IPS-18c (cell line): ENCODE data around the gene MAP7D2.
"Not testable (repeated sequence)": the region's sequence is repeated elsewhere in the genome, so short reads cannot be mapped to it uniquely, and the experiment has no call there.

Experiments
- H3K4me3 ChIP-seq: 2 replicates; pipeline ENCODE4 v1.7.0; 2013; ENCODE audit warnings: low read depth, mild to moderate bottlenecking, low read length, moderate library complexity; ENCODE audit not compliant: insufficient read depth
- H3K9me3 ChIP-seq: one replicate; pipeline ENCODE4 v1.6.1; 2013; ENCODE audit warnings: mild to moderate bottlenecking, low read length, moderate library complexity; ENCODE audit not compliant: control insufficient read depth, insufficient read depth

MAP7D2 gene

GRCh38 chrX:20126833-20127232 is 10.1 kb upstream of the MAP7D2 start:
- H3K4me3 ChIP-seq, H3K9me3 ChIP-seq: not testable (repeated sequence)

GRCh38 chrX:20124964-20125363 is 8.3 kb upstream of the MAP7D2 start:
- no peaks in the 10 kb centered on the region for H3K9me3 ChIP-seq
- no peak overlapping the region for H3K4me3 ChIP-seq

DNA sequence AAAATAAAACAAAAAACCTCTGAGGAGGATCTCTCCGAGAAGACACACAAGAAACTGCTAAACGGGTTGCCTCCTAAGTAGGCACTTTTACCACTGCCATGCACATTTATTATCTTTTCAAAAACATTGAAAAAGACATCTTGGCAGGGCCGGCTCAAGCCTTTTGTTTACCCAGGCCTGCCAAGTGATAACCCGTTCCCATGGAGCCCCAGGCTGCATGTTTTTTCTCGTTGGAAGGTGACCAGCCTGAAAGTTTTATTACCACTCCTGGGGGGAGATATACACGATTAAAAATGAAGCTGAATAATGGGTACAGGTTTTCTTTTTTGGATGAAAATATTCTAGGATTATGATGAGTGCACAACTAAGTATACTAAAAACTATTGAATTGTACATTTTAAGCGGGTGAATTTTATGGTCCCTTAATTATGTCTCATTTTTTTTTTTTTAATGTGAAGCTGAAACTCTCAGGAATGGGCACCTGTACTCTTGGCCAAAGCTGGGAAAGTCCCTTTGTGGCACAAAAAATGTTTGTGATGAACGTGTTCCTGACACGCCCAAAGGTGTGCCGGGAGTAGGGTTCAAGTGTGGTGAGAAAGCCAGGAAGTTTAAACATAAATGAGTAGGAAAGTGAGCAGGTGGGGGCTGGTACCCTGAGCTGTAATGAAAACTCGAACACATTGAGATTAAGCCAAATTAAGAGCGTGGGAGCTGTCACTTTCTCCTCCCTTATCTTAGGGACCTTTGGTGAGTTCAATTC is 1.5 kb upstream of the MAP7D2 start:
- no peak overlapping the region for H3K4me3 ChIP-seq
- H3K9me3 ChIP-seq, result peaks cover 9% of the 10 kb centered on the region

DNA sequence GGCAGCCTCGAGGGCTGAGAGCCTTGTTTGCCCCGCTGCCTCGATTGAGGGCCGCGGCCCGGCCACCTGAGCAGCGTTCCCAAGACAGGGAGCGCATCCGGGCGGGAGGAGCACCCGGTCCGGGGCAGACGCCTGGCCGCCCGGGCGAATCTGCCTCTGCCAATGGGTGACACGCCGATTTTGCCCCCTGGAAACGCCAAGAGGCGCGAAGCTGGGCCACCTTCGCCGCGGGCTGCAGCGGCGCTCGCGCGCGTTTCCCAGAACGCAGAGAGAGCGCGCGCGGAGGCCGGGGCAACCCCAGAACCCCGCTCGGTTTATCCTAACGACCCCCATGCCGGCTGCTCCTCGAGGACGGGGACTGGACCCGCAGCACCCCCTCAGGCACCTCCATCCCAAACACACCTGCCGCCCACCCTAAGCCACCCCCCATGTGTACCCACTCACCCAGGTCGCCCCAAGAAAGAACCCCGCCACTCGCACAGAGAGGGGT is 575 bp downstream of the MAP7D2 start:
- H3K9me3 ChIP-seq, result peaks cover 9% of the 10 kb centered on the region
- peak overlapping the region; percentile 38 for H3K4me3 ChIP-seq

DNA sequence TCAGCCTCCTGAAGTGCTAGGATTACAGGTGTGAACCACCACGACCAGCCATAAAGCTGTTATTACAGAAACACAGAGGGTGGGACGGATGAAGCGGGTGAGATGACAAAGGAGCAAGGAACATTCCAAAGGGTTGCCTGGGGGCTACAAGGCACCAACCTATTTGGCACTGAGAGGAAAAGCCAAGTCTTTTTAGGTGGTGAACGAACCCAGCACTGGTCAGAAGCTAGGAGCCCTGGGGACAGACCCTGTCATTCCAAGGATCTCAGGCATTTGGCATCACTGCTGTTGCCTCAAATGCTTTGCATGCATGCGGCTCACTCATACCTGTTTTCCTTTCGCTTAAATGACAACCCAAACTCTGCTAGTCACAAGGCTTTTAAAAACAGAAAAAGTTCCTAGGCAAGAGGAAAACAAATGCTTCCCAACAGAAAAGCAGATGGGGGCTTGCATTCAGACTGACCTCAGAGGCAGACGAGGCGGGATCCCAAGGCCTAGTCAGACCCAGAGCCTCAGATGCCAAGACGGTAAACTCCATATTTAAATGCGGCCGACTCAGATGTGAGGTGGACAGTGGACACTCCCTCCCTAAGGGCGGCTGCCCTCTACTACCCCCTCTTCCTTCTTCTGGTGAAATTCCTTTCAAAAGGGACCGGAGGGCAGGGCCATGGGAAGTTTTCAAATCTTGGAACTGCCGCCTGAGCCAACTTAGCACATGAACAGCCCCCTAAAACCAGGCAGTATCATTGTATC is 4.5 kb downstream of the MAP7D2 start:
- Histone ChIP-seq H3K9me3 (peaks cover 9% of the 10 kb centered on the region), H3K4me3 (no peak overlapping the region)

DNA sequence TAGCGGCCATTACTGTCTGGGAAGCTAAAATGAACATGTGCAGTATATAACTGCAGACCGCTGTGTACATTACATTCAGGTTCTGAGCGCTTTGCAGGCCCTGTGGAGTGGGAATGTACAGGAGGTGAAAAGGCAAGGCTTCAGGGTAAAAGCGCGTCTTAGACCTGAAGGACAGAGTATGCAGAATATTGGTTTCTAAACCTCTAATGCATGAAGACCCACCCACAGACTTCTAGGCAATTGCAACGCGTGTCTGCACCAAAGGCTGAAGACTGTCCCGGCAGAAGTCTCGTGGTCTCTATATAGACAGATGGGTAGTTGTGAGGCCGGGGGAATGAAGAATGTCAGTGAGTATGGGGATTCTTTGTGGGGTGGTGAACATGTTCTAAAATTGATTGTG is 5.4 kb downstream of the MAP7D2 start:
- Histone ChIP-seq H3K9me3 (peaks cover 10% of the 10 kb centered on the region), H3K4me3 (no peak overlapping the region)

DNA sequence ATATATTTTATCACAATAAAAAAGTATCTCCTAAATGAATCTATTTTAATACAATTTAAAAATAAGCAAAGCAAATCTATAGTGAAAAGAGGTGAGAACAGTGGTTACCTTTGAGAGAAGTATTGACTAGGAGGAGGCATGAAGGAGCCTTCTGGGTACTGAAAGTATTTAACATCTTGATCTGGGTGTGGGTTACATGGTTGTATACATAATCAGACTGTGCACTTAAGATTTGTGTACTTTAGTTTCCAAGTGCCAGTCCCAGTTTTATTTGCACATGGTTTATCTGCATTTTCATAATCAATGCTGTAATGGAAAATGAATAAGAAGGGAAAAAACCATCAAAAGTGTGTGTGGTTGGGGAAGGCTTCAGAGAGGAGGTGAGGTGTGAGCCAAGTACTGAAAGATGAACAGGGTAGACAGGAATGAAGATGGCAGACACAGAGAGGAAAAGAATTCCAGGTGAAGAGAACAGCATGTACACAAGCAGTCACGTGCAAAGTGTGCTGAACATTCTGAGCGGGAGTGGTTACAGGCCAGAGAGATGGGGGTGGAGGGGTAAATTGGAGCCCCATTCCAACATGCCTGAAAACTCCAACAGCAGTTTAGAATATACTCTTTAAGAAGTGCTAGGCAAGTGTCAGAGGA is 14.6 kb downstream of the MAP7D2 start:
- no peak overlapping the region for H3K4me3 ChIP-seq
- peaks cover 6% of the 10 kb centered on the region for H3K9me3 ChIP-seq

- H3K4me3 ChIP-seq, result no peak overlapping the region
- peaks cover 2% of the 10 kb centered on the region for H3K9me3 ChIP-seq
Observed at GRCh38 chrX:20091499-20091898, 25.2 kb downstream of the MAP7D2 start.

DNA sequence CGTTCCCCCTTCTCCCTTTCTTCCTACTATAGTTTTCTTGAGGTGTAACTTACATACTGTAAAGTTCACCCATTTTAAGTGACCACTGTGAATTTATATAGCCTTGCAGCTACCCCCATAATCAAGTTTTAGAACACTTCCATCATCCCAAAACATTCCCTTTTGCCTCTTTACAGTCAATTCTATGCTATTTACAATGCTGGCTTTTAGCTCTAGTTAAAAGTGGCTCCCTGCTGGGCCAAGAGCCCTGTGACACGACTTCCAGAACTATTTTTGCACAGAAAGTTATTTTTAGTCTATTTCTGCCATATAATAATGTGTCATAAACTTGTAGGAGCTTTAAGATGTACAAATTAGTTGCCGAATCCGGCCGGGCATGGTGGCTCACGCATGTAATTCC is 26.9 kb downstream of the MAP7D2 start:
- H3K9me3 ChIP-seq, result peaks cover 2% of the 10 kb centered on the region
- no peak overlapping the region for H3K4me3 ChIP-seq

DNA sequence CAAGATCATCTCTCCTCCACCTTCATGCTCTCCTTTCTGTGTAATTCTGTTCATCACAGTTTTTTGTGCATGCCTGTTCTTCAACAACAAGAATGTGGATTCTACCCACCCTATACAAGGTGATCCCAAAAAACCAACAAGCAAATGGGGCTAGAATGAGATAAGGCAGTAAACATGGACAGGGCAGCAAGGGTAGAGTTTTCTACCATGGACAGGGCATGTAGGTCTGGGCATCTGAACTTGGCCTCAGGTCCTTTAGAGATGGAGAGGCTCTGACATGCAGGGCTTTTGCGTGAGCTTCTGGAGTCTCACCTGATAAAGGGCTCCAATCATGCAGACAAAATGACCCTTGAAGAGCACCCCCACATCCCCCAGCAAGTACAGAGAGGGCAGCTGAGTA is 36.4 kb downstream of the MAP7D2 start:
- H3K9me3 ChIP-seq, result peaks cover 9% of the 10 kb centered on the region
- H3K4me3 ChIP-seq, result no peak overlapping the region

DNA sequence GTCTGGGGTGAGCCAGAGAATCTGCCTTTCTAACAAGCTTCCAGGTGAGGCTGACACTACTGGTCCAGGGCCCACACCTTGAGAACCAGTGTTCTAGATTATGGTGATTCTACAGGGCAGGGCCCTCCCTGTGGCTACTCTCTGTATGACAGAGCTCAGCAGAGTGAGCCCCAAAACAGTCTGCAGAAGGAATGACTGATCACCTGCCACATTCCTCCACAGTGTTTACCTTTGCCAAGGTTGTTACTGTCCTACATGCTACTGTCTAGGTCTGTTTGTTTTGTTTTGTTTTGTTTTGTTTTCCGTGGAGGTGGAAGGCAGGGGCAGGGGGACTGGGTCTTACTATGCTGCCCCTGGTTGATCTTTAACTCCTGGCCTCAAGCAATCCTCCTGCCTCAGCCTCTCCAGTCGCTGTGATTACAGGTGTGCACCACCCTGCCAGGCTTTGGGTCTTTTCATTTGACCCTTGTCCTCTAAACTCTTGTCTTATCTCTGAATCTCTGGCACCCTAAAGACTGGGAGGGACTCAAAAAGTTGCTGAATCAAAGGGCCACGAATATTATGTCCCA is 45.1 kb downstream of the MAP7D2 start:
- peaks cover 10% of the 10 kb centered on the region for H3K9me3 ChIP-seq

GRCh38 chrX:20067709-20068561 is 48.8 kb downstream of the MAP7D2 start:
- Histone ChIP-seq H3K9me3 (peaks cover 8% of the 10 kb centered on the region), H3K4me3 (no peak overlapping the region)

More for the DNA sequence above, 45.1 kb downstream of the MAP7D2 start:
- H3K4me3 ChIP-seq, result no peak overlapping the region

DNA sequence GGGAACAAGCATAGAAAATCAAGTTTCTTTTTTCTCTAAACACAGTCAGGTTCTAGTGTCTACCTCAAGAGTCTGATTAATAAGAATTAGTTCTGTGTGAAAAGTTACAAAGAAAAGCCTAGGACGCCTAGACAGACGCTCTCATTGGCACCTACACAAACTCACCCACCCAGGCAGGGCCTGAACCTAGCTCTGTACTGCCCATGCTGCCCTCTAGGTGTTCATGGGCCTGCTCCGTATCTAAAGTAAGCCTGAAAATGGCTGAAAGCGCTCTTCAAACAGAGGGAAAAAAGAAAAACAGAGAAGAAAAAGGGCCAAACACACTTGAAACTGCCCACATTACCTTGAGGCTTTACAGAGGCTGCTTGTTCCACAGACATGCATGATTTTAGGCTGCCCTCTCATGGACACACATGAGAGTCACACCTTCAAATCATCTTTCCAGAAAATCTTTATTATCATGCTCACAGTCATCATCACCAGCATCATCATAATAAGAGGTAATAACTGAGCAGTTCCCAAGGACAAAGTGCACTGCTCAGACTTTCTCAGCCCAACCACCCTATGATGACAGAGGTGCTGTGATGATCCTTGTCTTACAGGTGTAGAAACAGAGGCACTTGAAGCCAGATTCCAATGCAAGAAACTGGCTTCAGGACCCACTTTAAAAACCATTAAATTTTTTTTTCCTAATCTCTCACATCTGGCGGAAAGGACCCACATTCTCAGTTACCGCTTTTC is 49.6 kb downstream of the MAP7D2 start:
- H3K9me3 ChIP-seq, result peaks cover 8% of the 10 kb centered on the region
- no peak overlapping the region for H3K4me3 ChIP-seq

DNA sequence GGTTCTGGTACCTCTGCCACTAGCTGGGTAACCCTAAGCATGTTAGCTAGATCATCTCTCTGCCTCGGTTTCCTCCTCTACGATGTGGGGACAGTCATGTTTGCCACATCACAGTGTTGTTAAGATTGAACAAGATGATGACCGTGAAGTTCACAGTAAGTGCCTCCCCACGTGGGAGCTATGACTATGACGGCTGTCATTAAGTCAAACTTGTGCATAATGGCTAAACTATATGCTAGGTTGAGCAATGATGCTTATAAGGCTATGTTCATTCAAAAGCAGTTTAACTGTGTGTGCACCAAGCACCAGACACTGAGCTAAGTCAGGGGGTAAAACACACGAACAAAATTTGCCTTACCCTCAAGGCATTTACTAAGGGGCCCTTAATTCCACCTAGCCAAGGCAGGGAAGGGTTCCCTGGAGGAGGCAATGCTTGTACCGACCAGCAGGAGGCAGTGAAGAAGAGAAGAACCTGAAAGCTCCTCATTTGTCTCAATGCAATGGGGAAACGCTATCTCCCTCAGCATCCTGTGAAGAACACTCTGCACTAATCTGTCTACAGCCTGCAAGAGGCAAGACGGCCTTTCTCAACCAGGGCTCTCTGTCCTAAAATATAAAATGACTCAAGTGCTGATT is 52.9 kb downstream of the MAP7D2 start:
- no peak overlapping the region for H3K4me3 ChIP-seq
- H3K9me3 ChIP-seq, result peaks cover 7% of the 10 kb centered on the region

DNA sequence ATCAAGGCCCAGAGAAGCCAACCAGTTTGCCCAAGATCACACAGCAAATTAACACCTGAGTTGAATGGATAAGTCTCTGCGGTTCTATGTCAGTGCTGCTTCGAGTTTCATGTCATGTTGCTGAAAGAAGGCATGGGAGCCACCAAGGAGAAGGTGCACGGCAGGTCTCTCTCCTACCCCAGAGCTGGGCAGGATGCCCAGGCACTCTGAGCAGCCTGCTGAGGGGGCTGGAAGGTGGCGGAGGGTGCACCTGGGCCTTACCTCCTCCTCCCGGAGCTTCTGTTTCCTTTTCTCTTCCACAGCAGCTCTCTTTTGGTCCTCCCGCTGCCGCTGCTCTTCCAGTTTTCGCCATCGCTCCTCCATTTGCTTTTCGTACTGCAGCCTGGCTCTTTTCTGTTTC is 53.6 kb downstream of the MAP7D2 start:
- Histone ChIP-seq H3K4me3 (no peak overlapping the region), H3K9me3 (peaks cover 9% of the 10 kb centered on the region)

DNA sequence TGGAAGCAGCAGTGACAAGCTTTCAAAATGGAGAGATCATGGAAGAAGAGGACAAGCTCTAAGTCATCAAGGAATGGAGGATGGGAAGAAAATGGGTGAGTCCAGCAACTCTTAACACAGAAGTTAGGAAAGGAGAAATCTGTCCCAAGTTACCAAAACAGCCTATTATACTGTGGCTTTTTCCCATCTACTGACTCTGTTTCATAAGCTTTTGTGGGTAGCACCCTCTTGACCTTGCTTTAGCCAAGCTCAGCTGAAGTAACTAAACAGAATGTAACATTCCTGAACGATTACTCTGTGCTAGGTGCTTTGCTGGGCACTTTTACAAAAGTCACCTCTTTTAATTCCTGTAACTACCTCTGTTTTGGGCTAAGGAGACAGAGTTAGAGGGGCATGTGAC is 54.9 kb downstream of the MAP7D2 start:
- peaks cover 7% of the 10 kb centered on the region for H3K9me3 ChIP-seq
- H3K4me3 ChIP-seq, result no peak overlapping the region
